ENCODE data around the gene SLC7A6OS.

DNA sequence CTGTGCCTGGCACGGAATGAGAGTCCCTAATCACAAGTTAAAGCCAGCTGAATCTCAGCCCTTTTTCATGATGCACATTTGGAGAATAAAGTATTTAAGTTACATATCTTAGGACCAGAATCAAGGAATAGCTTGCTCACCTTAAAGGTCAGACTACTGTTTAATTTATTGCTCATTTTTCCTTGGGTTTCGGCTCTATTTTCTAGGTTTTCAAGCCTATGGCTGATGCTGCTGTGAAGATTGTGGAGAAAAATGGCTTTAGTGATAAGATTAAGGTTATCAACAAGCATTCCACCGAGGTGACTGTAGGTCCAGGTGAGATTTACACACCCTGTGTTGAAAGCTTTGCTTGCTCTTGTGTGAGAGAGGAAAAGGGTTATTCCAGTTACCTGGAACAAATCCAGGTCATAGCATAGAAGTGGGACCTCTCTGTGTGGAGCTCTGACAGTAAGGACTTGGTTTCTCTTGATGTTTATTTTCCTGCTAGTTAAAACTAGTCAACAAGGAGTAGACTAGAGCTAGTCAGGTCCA lies 18.2 kb upstream of the SLC7A6OS start:
- TF ChIP-seq CREB1 (IDR thresholded peaks at IDR 0.05; ENCODE audit: low read depth) = no peak
- TF ChIP-seq, protein P1, sequence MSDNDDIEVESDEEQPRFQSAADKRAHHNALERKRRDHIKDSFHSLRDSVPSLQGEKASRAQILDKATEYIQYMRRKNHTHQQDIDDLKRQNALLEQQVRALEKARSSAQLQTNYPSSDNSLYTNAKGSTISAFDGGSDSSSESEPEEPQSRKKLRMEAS (IDR thresholded peaks at IDR 0.05) = no peak
- no peak for TF ChIP-seq ZBTB7A (IDR thresholded peaks at IDR 0.05; ENCODE audit: low read depth)
- no peak for TF ChIP-seq EP300 (IDR thresholded peaks at IDR 0.05; ENCODE audit: borderline replicate concordance)
- TF ChIP-seq TEAD4 (IDR thresholded peaks at IDR 0.05) = no peak
- no peak for TF ChIP-seq RAD21 (IDR thresholded peaks at IDR 0.05; ENCODE audit: low read depth)
- TF ChIP-seq YY1 (IDR thresholded peaks at IDR 0.05; ENCODE audit: low read depth) = no peak
- no peak for TF ChIP-seq TAF1 (IDR thresholded peaks at IDR 0.05; ENCODE audit: low read depth)
- no peak for TF ChIP-seq REST (IDR thresholded peaks at IDR 0.05; ENCODE audit: low read depth)
- TF ChIP-seq FOXM1 (IDR thresholded peaks at IDR 0.05; ENCODE audit: borderline replicate concordance, low read depth) = no peak

Measured in Ishikawa (cell line).